Activated naive CD4-positive, alpha-beta T cell treated with Interleukin-2 at 50 U/mL for 16 hours (primary cell): ENCODE measurements around the gene GFPT2.
A peak's percentile ranks its signal among the peaks of the same experiment; 100 is the strongest.

Source experiments
- DNase-seq: peaks from one replicate; pipeline ENCODE4 v3.0.0-alpha.2; 2020

GFPT2 gene

DNA sequence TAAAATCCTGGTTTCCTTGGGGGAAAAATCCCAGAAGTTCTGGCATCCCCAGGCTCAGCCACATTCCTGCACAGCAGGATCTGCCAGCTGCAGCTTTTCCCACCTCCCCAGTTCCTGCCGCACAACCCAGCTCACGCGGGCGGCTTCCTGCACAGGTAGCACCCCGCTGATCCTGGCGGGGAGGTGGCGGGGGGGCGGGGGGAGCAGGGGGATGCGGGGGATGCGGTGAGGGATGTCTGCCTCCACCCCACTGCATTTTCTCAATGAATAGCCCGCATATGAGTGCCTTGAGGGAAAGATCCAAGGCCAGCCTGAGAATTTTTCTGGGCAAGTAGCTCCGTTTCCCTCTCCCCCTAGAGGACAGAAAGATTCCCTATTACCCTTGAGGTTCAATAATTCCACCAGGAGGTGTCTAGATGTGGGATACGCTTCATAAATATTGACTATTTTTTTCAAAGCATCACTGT is 21.1 kb downstream of the GFPT2 start:
- no peak for DNase-seq

GRCh38 chr5:180331647-180331950 is 21.5 kb downstream of the GFPT2 start:
- DNase-seq = no peak

GRCh38 chr5:180330810-180331646 is 22.1 kb downstream of the GFPT2 start:
- DNase-seq = no peak

DNA sequence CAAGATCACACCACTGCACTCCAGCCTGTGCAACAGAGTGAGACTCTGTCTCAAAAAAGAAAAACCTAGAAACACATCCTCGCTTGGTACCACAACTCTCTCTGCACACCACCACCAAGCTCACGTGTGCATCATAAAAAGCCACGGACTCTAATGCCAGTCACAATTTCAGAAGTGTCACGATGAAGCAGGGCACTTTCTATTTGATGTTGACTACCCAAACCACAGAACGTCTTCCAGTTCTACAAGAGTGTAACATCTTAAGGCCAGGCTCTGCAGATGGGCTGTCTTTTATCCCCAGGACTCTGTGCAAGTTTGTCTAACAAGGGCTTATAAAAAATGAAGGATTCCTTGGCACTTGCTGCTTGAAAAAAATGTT is 22.9 kb downstream of the GFPT2 start:
- no peak for DNase-seq

DNA sequence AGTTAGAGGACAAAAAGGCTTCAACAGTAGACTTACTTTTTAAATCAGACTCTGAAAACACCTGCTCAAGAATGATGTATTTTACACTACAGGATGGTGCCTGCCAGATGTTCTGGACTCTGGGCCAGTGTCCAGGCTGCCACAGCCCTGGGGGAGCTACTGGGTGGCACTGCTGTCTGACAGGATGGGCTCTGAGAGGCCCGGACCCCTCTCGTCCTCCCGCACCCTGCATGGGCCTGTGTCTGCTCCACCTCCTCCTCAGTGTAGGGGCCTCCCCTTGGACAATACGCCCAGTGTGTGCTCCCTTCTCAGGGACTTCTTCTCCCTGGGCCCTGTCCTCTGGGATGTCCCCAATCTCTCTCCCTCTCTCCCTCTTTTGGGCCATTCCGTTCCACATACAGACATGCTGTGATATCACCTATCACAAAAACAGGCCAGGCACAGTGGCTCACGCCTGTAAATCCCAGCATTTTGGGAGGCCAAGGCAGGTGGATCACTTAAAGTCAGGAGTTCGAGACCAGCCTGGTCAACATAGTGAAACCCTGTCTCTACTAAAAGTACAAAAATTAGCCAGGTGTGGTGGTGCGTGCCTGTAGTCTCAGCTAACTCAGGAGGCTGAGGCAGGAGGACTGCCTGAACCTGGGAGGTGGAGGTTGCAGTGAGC is 23.4 kb downstream of the GFPT2 start:
- DNase-seq = no peak

- DNase-seq = no peak
Measured at GRCh38 chr5:180329138-180329435, 24.0 kb downstream of the GFPT2 start.

DNA sequence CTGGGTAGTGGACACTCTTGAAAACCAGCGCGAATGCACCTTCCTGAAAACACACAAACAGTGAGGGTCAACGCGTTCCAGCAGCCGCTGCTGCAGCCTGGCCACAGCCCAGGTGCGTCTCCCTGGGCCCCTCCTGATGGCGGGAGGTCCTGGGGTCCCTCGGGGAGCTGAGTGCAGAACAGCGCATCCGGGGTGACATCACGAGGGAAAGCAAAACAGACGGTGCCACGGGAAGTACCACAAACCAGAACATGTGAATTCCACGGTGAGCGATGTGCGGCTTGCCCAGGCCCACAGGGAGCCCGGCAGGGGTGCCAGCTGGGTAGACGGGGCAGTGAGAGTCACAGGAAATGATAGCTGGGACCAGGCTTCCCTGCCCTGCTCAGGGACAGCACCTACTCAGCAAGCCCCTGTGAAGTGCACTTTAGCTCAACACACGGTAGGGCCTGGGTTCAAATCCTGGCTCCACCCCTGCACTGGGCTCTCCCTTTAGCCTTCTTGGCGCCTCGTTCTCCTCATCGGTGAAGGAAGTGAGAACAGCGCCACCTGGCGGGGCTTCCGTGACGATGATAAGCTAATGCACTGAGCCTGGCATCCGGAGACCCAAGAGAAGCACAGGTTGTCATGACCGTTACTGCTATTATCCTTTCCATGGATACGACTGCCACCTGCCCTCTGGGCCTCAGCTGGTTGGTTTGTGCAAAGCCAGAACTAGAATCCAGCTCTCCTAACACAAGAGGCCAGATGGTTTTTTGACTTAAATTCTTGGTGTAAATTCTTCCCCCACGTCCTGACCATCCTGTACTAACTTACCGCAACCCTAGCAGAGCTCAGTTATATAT is 24.6 kb downstream of the GFPT2 start:
- DNase-seq = peak; percentile 84

- no peak for DNase-seq
Measured at GRCh38 chr5:180326989-180327565, 26.1 kb downstream of the GFPT2 start.

DNA sequence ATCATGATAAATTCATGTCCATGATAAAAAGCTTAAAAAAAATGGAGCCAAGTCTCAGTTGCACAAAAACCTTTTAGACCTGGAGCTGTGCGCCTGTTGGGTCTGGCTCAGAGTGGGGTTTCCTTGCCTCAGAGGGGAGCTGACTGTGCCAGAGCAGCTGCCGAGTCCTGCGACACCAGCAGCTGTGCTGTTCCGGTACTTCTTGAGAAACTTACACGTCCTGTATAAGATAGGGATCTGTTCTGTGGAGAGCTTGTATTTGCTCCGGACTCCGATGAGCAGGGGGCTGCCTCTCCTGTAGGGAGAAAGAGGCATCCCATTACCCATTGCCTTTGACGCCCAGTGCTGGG is 28.6 kb downstream of the GFPT2 start:
- DNase-seq = no peak

DNA sequence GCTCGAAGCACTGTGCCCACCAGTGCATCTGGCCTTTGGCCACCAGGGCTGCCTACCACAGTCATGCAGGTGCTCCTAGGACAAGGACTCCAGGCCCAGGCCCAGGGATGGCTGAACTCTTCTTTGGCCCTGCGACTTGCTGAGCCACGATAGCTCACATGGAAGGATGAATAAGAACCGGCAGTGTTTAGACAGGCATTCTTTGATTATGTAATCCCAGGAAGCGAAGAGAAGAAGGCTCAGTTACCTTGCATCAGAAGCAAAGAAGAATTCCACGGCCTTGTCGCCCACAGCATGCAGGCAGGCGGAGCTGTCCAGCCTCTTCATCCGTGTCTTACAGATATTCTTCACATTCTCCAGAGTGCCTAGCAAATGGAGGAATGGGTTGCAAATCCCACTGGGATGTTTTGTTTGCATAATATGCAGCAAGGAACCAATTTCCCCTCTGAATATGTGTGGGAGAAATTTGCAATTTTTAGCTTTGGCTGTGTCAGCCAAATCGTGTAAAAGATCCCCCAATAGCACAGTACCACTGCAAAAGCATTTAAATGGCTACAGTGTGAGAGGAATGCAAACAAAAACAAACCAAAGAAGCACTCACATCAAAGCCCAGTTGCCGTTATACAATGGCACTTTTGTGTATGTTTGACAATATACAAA is 29.1 kb downstream of the GFPT2 start:
- no peak for DNase-seq

GRCh38 chr5:180323160-180323559 is 30.0 kb downstream of the GFPT2 start:
- no peak for DNase-seq

- DNase-seq = no peak
Measured at GRCh38 chr5:180318456-180319089, 34.6 kb downstream of the GFPT2 start.

- no peak for DNase-seq
Measured at GRCh38 chr5:180316586-180316985, 36.5 kb downstream of the GFPT2 start.

DNA sequence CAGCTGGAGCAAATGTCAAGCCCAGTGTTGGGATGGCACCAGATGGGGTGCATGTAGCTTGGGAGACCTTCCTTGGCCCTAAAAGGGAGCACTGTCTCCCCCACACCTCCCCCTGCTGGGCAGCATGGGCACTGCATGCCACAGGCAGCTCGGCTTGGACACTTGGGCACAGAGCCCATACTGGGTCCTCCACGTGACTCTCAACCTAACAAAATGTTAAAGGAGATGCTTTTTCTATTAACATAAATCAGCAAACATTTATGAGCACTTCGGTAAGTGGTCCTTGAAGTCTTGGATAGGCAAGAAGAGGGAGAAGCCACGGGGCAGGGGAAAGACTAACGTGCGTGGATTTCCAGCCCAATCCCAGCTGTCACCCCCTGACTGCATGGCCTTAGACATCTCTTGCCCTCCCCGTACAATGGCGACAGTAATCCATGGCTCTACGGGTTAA is 37.3 kb downstream of the GFPT2 start:
- DNase-seq = peak; percentile 78

GRCh38 chr5:180313677-180314505 is 39.2 kb downstream of the GFPT2 start:
- peak; percentile 62 for DNase-seq

DNA sequence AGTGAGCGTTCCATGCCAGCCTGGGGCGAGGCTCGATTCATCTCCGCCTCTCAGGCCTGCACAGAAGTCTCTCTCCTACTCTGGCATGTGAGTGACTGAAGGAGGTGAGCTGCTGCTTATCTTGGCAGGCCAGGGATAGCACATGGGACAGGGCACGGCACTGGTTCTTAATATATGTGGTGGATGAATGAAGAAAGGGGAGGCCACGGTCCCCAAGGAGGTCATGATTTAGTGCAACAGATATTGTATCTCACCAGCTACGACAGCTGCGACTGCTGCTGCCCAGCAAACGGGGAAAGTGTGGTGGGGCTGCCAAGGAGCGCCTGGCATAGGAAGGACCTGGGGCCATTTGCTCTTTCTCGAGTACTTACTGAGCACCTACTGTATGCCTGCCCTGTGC is 41.9 kb downstream of the GFPT2 start:
- no peak for DNase-seq

DNA sequence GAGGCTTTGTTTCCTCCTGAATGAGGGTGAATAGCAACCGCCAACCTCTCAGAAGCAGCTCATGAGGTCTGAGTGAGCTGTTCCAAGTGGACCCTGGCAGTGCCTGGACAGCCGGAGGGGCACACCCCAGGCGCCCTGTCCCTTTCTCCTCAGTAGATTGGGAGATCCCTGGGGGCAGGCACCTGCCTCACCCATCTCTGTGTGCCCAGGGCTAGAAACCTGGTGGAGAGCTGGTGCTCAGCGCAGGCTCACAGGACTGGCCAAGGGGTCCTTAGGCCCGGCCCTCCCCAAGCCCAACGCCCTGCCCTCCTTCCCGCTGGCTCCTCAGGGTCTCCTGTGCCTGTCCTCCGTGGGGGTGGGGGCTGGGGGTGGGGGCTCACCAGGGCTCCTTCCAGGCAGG is 46.3 kb downstream of the GFPT2 start:
- DNase-seq = no peak

DNA sequence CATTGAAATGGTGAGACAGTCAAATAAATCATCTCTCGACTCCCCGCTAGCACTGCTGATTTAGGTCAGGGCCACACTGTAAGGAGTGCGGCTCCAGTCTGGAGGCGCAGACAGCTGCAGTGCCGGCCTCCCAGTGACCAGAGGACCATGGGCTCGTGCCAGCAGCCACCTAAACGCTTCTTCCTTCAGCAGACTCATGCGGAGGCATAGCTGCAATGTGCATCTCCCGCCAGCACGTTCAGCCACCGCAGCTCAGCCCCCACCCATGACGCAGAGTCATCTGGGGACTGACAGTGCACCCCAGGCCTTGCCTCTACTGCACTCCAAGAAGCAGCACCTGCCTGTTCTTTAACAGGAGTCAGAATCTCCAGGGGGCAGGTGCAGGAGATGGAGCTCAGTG is 47.7 kb downstream of the GFPT2 start:
- DNase-seq = no peak

DNA sequence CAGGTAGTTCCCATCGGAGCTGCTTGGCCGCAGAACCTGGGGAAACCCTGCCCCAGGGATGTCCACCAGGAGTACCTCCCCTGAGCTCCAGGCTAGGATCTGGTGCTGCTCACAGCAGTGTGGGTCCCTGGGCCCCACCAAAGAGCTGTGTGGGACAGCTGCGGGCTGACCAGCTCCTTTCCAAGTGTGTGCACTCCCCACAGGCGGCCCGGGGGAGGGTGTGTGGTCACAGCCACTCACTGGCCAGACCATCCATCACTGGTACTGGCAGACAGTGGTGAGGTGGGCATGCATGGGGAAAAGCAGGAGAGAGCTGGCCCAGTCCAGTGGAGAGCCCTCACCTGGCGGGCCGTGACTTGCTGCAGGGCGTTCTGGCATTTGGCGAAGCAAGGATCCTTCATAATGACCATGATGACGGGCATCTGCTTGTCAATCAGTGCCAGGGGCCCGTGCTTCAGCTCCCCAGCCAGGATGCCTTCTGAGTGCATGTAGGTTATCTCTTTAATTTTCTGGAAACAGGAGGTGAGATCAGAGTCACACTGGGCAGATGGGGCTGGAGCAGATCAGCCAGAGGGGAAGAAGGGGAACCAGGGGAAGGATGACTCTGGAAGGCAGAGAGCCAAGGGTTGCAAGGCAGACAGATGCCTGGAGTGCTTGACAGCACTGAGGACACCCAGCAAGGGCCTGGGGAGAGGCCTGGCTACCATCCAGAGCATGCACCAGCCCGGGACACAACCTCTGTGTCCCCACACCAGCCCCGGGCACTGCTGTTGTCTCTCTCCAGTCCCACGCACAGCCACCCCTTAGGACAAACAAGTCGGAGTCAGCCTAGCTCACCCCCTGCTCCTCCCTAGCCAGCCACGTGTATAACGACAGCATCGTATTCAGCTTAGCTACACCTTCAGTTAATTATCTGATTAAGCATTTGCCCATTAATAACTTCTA is 48.4 kb downstream of the GFPT2 start:
- DNase-seq = no peak

GRCh38 chr5:180304016-180304292 is 49.2 kb downstream of the GFPT2 start:
- DNase-seq = no peak
